K562 (cell line): ENCODE data around the gene CHSY1.

ENCODE experiments used
- BACH1 ChIP-seq: fragments of 200-800 bp; sonication (Bioruptor generic); IDR thresholded peaks from 2 replicates; pipeline ENCODE4 v1.6.1; 2016; ENCODE audit warnings: missing genetic modification characterization, missing compliant biosample characterization
- CBX5 ChIP-seq: IDR thresholded peaks from 2 replicates; pipeline ENCODE4 v1.6.1; 2014; ENCODE audit warnings: low read depth, borderline replicate concordance
- EP300 ChIP-seq: IDR thresholded peaks from 2 replicates; pipeline ENCODE4 v1.6.1; 2012; ENCODE audit warnings: low read length, improper control_type of control experiment
- EZH2 ChIP-seq: IDR thresholded peaks from 2 replicates; pipeline ENCODE4 v1.6.1; 2012; ENCODE audit warnings: low read depth, mild to moderate bottlenecking, inconsistent platforms, low read length, borderline replicate concordance
- HIVEP1 ChIP-seq: fragments of 250-450 bp; sonication (Bioruptor Pico); IDR thresholded peaks from 2 replicates; pipeline ENCODE4 v1.4.0; 2020; ENCODE audit warnings: mild to moderate bottlenecking
- HNRNPLL ChIP-seq: fragments of 200-400 bp; formaldehyde crosslinking; IDR thresholded peaks from 2 replicates; pipeline ENCODE4 v1.6.1; 2017; ENCODE audit warnings: low read length, low read depth, mild to moderate bottlenecking; ENCODE audit not compliant: poor library complexity, severe bottlenecking
- LARP7 ChIP-seq: fragments of 450-650 bp; IDR thresholded peaks from 2 replicates; pipeline ENCODE4 v1.6.1; 2016
- POLR2A ChIP-seq: fragments of 450-650 bp; conservative IDR thresholded peaks from 2 replicates; pipeline ENCODE4 v1.6.1; 2016
- STAT5A ChIP-seq: IDR thresholded peaks from 2 replicates; pipeline ENCODE4 v1.6.1; 2012; ENCODE audit warnings: low read length, inconsistent platforms, borderline replicate concordance
- TF ChIP-seq, protein P1 (sequence below), 3 experiments: IDR thresholded peaks in 2 of 3; conservative IDR thresholded peaks in 1 of 3; 2 replicates each; pipeline ENCODE4 v1.5.1; 2011 to 2012; ENCODE audit warnings: low read length in 3 of 3, mild to moderate bottlenecking in 3 of 3, control low read depth in 2 of 3, improper control_type of control experiment in 1 of 3, inconsistent platforms in 1 of 3, low read depth in 1 of 3, mixed read lengths in 1 of 3, moderate library complexity in 1 of 3; ENCODE audit not compliant: insufficient read depth in 2 of 3

- TF ChIP-seq CBX5 (no peak), EZH2 (no peak), LARP7 (no peak), BACH1 (no peak), HIVEP1 (CRISPR knock-in tag) (no peak), EP300 (no peak), STAT5A (no peak), HNRNPLL (no peak), POLR2A (no peak)
- TF ChIP-seq, protein P1, sequence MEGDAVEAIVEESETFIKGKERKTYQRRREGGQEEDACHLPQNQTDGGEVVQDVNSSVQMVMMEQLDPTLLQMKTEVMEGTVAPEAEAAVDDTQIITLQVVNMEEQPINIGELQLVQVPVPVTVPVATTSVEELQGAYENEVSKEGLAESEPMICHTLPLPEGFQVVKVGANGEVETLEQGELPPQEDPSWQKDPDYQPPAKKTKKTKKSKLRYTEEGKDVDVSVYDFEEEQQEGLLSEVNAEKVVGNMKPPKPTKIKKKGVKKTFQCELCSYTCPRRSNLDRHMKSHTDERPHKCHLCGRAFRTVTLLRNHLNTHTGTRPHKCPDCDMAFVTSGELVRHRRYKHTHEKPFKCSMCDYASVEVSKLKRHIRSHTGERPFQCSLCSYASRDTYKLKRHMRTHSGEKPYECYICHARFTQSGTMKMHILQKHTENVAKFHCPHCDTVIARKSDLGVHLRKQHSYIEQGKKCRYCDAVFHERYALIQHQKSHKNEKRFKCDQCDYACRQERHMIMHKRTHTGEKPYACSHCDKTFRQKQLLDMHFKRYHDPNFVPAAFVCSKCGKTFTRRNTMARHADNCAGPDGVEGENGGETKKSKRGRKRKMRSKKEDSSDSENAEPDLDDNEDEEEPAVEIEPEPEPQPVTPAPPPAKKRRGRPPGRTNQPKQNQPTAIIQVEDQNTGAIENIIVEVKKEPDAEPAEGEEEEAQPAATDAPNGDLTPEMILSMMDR (IDR thresholded peaks at IDR 0.05 in 2 of 3, conservative IDR thresholded peaks at IDR 0.05 in 1 of 3; ENCODE audit: insufficient read depth in 2 of 3, low read depth in 1 of 3, low read length in 3 of 3) = no peak
These were observed 46.9 kb downstream of the CHSY1 start for GRCh38 chr15:101204739-101205535.
